SH-SY5Y (cell line): ENCODE results near the gene SPEF1.

Experiments used
- GATA2 ChIP-seq: IDR thresholded peaks from 2 replicates; pipeline ENCODE4 v1.6.1; 2011; ENCODE audit warnings: mild to moderate bottlenecking, low read depth, low read length
- GATA3 ChIP-seq: IDR thresholded peaks from 2 replicates; pipeline ENCODE4 v1.6.1; 2011; ENCODE audit warnings: low read depth, mild to moderate bottlenecking, low read length, moderate library complexity

- TF ChIP-seq GATA2 (no peak), GATA3 (no peak)
These were observed 22.6 kb upstream of the SPEF1 start for GRCh38 chr20:3803854-3804253.
